CD4-positive, alpha-beta memory T cell (primary cell): ENCODE results near the gene MARK2. TPM values are rescaled to one million over a fixed set of nuclear protein-coding genes. Genes with fewer than 3 reads are reported as not detected.
A peak's percentile ranks its signal among the peaks of the same experiment; 100 is the strongest.

Source experiments
- CTCF ChIA-PET: fragments of 350-600 bp; sonication (Branson Sonifier 250); formaldehyde crosslinking; loops from one replicate; lab custom pipeline; 2021; ENCODE audit warnings: inconsistent platforms; ENCODE audit not compliant: partially characterized antibody; lab: Charles Lee
- POLR2A ChIA-PET: fragments of 350-600 bp; sonication (Branson Sonifier 250); formaldehyde crosslinking; loops from one replicate; lab custom pipeline; 2021; ENCODE audit not compliant: partially characterized antibody; lab: Charles Lee
- DNase-seq, 5 donors: peaks; one replicate each; pipeline versions ENCODE4 v3.0.0 to v3.0.0-alpha.2; 2020 to 2022; ENCODE audit warnings: mixed read lengths in 1 of 5
- H3K27ac ChIP-seq: one replicate; pipeline ENCODE4 v1.7.0; 2013; ENCODE audit warnings: low read depth, low read length
- H3K27me3 ChIP-seq: 2 replicates; pipeline ENCODE4 v1.7.0; 2013; ENCODE audit warnings: mild to moderate bottlenecking, low read length, moderate library complexity; ENCODE audit not compliant: insufficient read depth
- H3K36me3 ChIP-seq: 2 replicates; pipeline ENCODE4 v1.7.0; 2013; ENCODE audit warnings: mild to moderate bottlenecking, low read length, moderate library complexity; ENCODE audit not compliant: insufficient read depth
- H3K4me1 ChIP-seq: 2 replicates; pipeline ENCODE4 v1.7.0; 2013; ENCODE audit warnings: mild to moderate bottlenecking, low read length, moderate library complexity; ENCODE audit not compliant: insufficient read depth
- H3K4me3 ChIP-seq, 2 donors: one replicate each; pipeline ENCODE4 v1.7.0; 2013; ENCODE audit warnings: low read length in 2 of 2, mild to moderate bottlenecking in 1 of 2
- H3K9me3 ChIP-seq, 2 donors: one replicate each; pipeline ENCODE4 v1.7.0; 2013; ENCODE audit warnings: low read length in 2 of 2, control low read depth in 1 of 2; ENCODE audit not compliant: control insufficient read depth in 1 of 2
- H3K27ac Mint-ChIP-seq, 7 donors: one replicate each; pipeline ENCODE4 v1.8.0; 2020 to 2021; ENCODE audit warnings: mixed read lengths in 7 of 7, mild to moderate bottlenecking in 6 of 7, inconsistent platforms in 3 of 7, moderate library complexity in 3 of 7
- H3K27me3 Mint-ChIP-seq, 2 donors: one replicate each; pipeline ENCODE4 v1.8.0; 2020 to 2021; ENCODE audit warnings: mixed read lengths in 2 of 2
- H3K36me3 Mint-ChIP-seq, 2 donors: one replicate each; pipeline ENCODE4 v1.8.0; 2020 to 2021; ENCODE audit warnings: mixed read lengths in 2 of 2, inconsistent platforms in 1 of 2, mild to moderate bottlenecking in 1 of 2
- H3K4me1 Mint-ChIP-seq, 4 donors: one replicate each; pipeline ENCODE4 v1.8.0; 2020 to 2021; ENCODE audit warnings: mixed read lengths in 4 of 4, mild to moderate bottlenecking in 1 of 4
- H3K4me3 Mint-ChIP-seq, 8 donors: one replicate each; pipeline ENCODE4 v1.8.0; 2020 to 2021; ENCODE audit warnings: mixed read lengths in 8 of 8, mild to moderate bottlenecking in 7 of 8, moderate library complexity in 6 of 8, inconsistent platforms in 3 of 8
- H3K9me3 Mint-ChIP-seq, 8 donors: one replicate each; pipeline ENCODE4 v1.8.0; 2020 to 2021; ENCODE audit warnings: mixed read lengths in 8 of 8, mild to moderate bottlenecking in 5 of 8, inconsistent platforms in 3 of 8, moderate library complexity in 1 of 8
- intact Hi-C: fragments of 100-400 bp; cut with micrococcal nuclease; formaldehyde crosslinking; loops from one replicate; pipeline ENCODE4 v1.15.1; 2023
- polyA plus RNA-seq, 2 donors: library from polyadenylated mRNA; unstranded; fragments of 300-500 nt; fragmentation: Illumina TruSeq; gene quantifications; one replicate each; pipeline ENCODE4 v1.2.3, GENCODE V29; 2021
- total RNA-seq, 2 experiments: library from RNA; stranded (reverse); gene quantifications; one replicate each; pipeline ENCODE4 v1.2.3, GENCODE V29; 2021

MARK2 gene
- total and polyA plus RNA-seq, 4 experiments from 2014 or later, result 25.1 to 68.0 (median 60.4) TPM

GRCh38 chr11:63901660-63902059, 62.8 kb downstream of the MARK2 start:
- Histone ChIP-seq H3K27me3 (no peaks in the 10 kb centered on the region), H3K27ac (no peak overlapping the region), H3K36me3 (peaks cover 88% of the 10 kb centered on the region), H3K9me3 (no peaks in the 10 kb centered on the region), H3K4me3 (no peak overlapping the region), H3K4me1 (no peaks in the 10 kb centered on the region)
- Mint-ChIP-seq H3K36me3 (peaks cover 72 to 91% of the 10 kb centered on the region in 2 donors), H3K9me3 (no peaks in the 10 kb centered on the region), H3K4me1 (peaks cover 6 to 9% (median 7%) of the 10 kb centered on the region in 4 donors), H3K27ac (peak overlapping the region in 2 of 7 donors; percentile 36 to 65), H3K27me3 (no peaks in the 10 kb centered on the region), H3K4me3 (no peak overlapping the region)
- CTCF ChIA-PET, result interaction anchor here (1.7 to 2.1 kb wide), 2 partner anchors 65 to 66 kb away, joined by 3 to 9 read pairs; no protein-coding TSS in a partner anchor
- peak in 1 of 5 donors; percentile 42 for DNase-seq
- POLR2A ChIA-PET, result interaction anchor here (2.5 kb wide), 1 partner anchor 63 kb away, joined by 6 read pairs; the partner anchor contains the start of gene MARK2
- intact Hi-C loops, result no loop called here

- intact Hi-C loops, result no loop called here
- no peak overlapping the region for H3K4me3 Mint-ChIP-seq
- ChIA-PET CTCF (interaction anchor here (1.9 kb wide), 1 partner anchor 66 kb away, joined by 12 read pairs; no protein-coding TSS in a partner anchor), POLR2A (interaction anchor here (0.7 kb wide), 1 partner anchor 15 kb away, joined by 3 read pairs; no protein-coding TSS in a partner anchor)
- Histone ChIP-seq H3K27me3 (no peaks in the 10 kb centered on the region), H3K4me3 (no peak overlapping the region), H3K4me1 (no peaks in the 10 kb centered on the region), H3K9me3 (no peaks in the 10 kb centered on the region), H3K36me3 (peaks cover 83% of the 10 kb centered on the region), H3K27ac (no peak overlapping the region)
- peaks cover 59 to 75% of the 10 kb centered on the region in 2 donors for H3K36me3 Mint-ChIP-seq
- peaks cover 0 to 8% (median 4%) of the 10 kb centered on the region in 4 donors for H3K4me1 Mint-ChIP-seq
- H3K27me3 Mint-ChIP-seq, result no peaks in the 10 kb centered on the region
- peak overlapping the region in 2 of 7 donors; percentile 36 to 59 for H3K27ac Mint-ChIP-seq
- no peaks in the 10 kb centered on the region for H3K9me3 Mint-ChIP-seq
- DNase-seq, result no peak
These were observed 65.0 kb downstream of the MARK2 start for GRCh38 chr11:63903884-63904283.

GRCh38 chr11:63904743-63905142, 65.8 kb downstream of the MARK2 start:
- ChIA-PET POLR2A (interaction anchor here (1.0 kb wide), 1 partner anchor 69 kb away, joined by 3 read pairs; the partner anchor contains the start of gene COX8A), CTCF (interaction anchor here (1.3 to 3.1 kb wide), 2 partner anchors 16 to 67 kb away, joined by 3 to 64 read pairs; partner anchors contain the start of gene MARK2)
- H3K27me3 ChIP-seq, result no peaks in the 10 kb centered on the region
- peaks cover 78% of the 10 kb centered on the region for H3K36me3 ChIP-seq
- no peak overlapping the region for H3K27ac ChIP-seq
- intact Hi-C loops, result loop anchor here (5.0 kb wide), 1 partner anchor 43 kb away; no protein-coding TSS in a partner anchor
- Mint-ChIP-seq H3K9me3 (no peaks in the 10 kb centered on the region), H3K36me3 (peaks cover 50 to 69% of the 10 kb centered on the region in 2 donors), H3K4me1 (peaks cover 0 to 8% (median 4%) of the 10 kb centered on the region in 4 donors), H3K27me3 (no peaks in the 10 kb centered on the region), H3K27ac (peak overlapping the region in 2 of 7 donors; percentile 25 to 72), H3K4me3 (no peak overlapping the region)
- no peaks in the 10 kb centered on the region for H3K9me3 ChIP-seq
- no peak for DNase-seq
- no peaks in the 10 kb centered on the region for H3K4me1 ChIP-seq
- H3K4me3 ChIP-seq, result no peak overlapping the region

DNA sequence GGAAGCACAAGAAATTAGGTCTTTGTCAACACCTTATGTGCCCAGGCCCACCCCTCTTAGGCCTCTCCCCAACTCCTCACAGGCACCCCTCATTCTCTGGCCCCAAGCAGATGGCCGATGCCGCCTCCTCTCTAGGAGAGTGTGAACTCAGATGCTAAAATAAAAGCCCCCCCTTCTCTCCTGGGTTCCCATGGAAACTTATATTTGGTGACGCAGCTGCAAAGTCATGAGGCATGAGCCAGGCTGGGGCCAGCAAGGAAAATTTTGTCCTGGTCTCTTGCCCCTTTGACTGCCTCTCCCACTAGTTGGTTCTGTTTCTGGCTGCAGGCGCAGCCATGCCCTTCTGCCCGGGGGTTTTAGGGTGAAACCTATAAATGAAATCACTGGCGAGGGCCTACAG, 66.3 kb downstream of the MARK2 start:
- H3K27me3 ChIP-seq, result no peaks in the 10 kb centered on the region
- H3K9me3 Mint-ChIP-seq, result no peaks in the 10 kb centered on the region
- H3K4me1 Mint-ChIP-seq, result peaks cover 0 to 8% (median 4%) of the 10 kb centered on the region in 4 donors
- intact Hi-C loops, result loop anchor here (5.0 kb wide), 1 partner anchor 42 kb away; no protein-coding TSS in a partner anchor
- no peaks in the 10 kb centered on the region for H3K27me3 Mint-ChIP-seq
- DNase-seq, result no peak
- ChIA-PET CTCF (interaction anchor here (1.3 to 3.1 kb wide), 3 partner anchors 8 to 68 kb away, joined by 3 to 64 read pairs (median 8); partner anchors contain the start of gene MARK2), POLR2A (interaction anchor here (1.0 kb wide), 1 partner anchor 69 kb away, joined by 3 read pairs; the partner anchor contains the start of gene COX8A)
- no peaks in the 10 kb centered on the region for H3K4me1 ChIP-seq
- H3K36me3 ChIP-seq, result peaks cover 73% of the 10 kb centered on the region
- H3K4me3 Mint-ChIP-seq, result no peak overlapping the region
- no peak overlapping the region for H3K4me3 ChIP-seq
- H3K27ac ChIP-seq, result no peak overlapping the region
- H3K27ac Mint-ChIP-seq, result peak overlapping the region in 1 of 7 donors; percentile 25
- peaks cover 48 to 68% of the 10 kb centered on the region in 2 donors for H3K36me3 Mint-ChIP-seq
- H3K9me3 ChIP-seq, result no peaks in the 10 kb centered on the region

GRCh38 chr11:63906087-63906486, 67.2 kb downstream of the MARK2 start:
- peak overlapping the region in 1 of 7 donors; percentile 24 for H3K27ac Mint-ChIP-seq
- H3K4me1 Mint-ChIP-seq, result peaks cover 0 to 7% (median 4%) of the 10 kb centered on the region in 4 donors
- Histone ChIP-seq H3K4me3 (no peak overlapping the region), H3K36me3 (peaks cover 64% of the 10 kb centered on the region), H3K27ac (no peak overlapping the region), H3K4me1 (no peaks in the 10 kb centered on the region), H3K9me3 (no peaks in the 10 kb centered on the region), H3K27me3 (no peaks in the 10 kb centered on the region)
- no peaks in the 10 kb centered on the region for H3K27me3 Mint-ChIP-seq
- no peak overlapping the region for H3K4me3 Mint-ChIP-seq
- POLR2A ChIA-PET, result interaction anchor here (1.3 to 2.2 kb wide), 4 partner anchors 11 to 68 kb away, joined by 4 to 25 read pairs (median 5); partner anchors contain the start of genes MARK2 and RCOR2
- peaks cover 39 to 63% of the 10 kb centered on the region in 2 donors for H3K36me3 Mint-ChIP-seq
- H3K9me3 Mint-ChIP-seq, result no peaks in the 10 kb centered on the region
- CTCF ChIA-PET, result interaction anchor here (0.7 to 3.1 kb wide), 9 partner anchors 9 to 72 kb away, joined by 3 to 64 read pairs (median 7); partner anchors contain the start of gene MARK2
- intact Hi-C loops, result loop anchor here (1.0 to 5.0 kb wide), 2 partner anchors 41 to 69 kb away; no protein-coding TSS in a partner anchor
- DNase-seq, result no peak

DNA sequence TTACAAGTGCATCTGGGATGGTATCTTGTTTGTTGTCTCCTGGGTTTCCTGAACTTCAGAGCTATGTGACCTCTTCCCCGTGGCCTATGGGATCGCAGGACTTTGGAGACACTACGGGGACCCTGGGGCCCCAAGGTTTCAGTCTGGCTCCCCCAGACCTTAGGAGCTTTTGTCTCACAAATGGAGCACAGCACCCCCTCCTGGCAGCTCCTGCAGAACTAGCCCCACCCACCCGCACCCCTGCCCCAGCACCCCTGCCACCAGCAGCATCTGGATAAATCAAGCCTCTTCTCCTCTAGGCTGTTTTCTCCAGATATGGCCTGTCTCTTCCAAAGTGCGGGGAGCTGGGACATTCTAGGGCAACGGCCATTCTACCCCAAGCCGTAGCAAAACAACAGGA, 67.7 kb downstream of the MARK2 start:
- ChIA-PET POLR2A (interaction anchor here (0.7 to 2.2 kb wide), 6 partner anchors 11 to 68 kb away, joined by 3 to 25 read pairs (median 4); partner anchors contain the start of genes MARK2 and RCOR2), CTCF (interaction anchor here (0.7 to 3.1 kb wide), 10 partner anchors 9 to 73 kb away, joined by 3 to 64 read pairs (median 6); partner anchors contain the start of gene MARK2)
- DNase-seq, result peak; percentile 45 to 52 (median 49)
- H3K27me3 Mint-ChIP-seq, result no peaks in the 10 kb centered on the region
- Histone ChIP-seq H3K27ac (no peak overlapping the region), H3K4me3 (no peak overlapping the region), H3K4me1 (no peaks in the 10 kb centered on the region), H3K27me3 (no peaks in the 10 kb centered on the region), H3K9me3 (no peaks in the 10 kb centered on the region), H3K36me3 (peaks cover 61% of the 10 kb centered on the region)
- H3K36me3 Mint-ChIP-seq, result peaks cover 34 to 60% of the 10 kb centered on the region in 2 donors
- peak overlapping the region in 4 of 7 donors; percentile 7 to 67 (median 38) for H3K27ac Mint-ChIP-seq
- intact Hi-C loops, result loop anchor here (1.0 to 5.0 kb wide), 2 partner anchors 41 to 69 kb away; no protein-coding TSS in a partner anchor
- H3K4me3 Mint-ChIP-seq, result no peak overlapping the region
- H3K9me3 Mint-ChIP-seq, result no peaks in the 10 kb centered on the region
- H3K4me1 Mint-ChIP-seq, result peaks cover 0 to 4% (median 3%) of the 10 kb centered on the region in 4 donors
